A673 (cell line): ENCODE measurements around the gene SCYL2. TPM values are rescaled to one million over a fixed set of nuclear protein-coding genes. Genes with fewer than 3 reads are reported as not detected.
A peak's percentile ranks its signal among the peaks of the same experiment; 100 is the strongest.

ENCODE experiments used
- BruUV-seq: library from RNA; stranded (reverse); fragments of 400-500 nt; replicated peaks from 2 replicates; lab custom pipeline; 2021; lab: Mats Ljungman, UMichigan
- CTCF ChIA-PET: fragments of 300-600 bp; sonication (Branson Sonifier 250); formaldehyde crosslinking; loops from one replicate; lab custom pipeline; 2022; ENCODE audit warnings: antibody characterized with exemption; lab: Charles Lee
- POLR2A ChIA-PET: fragments of 300-600 bp; sonication (Branson Sonifier 250); formaldehyde crosslinking; loops from one replicate; lab custom pipeline; 2022; ENCODE audit warnings: antibody characterized with exemption; ENCODE audit not compliant: low non-redundant PET; lab: Charles Lee
- DNase-seq: peaks from one replicate; pipeline ENCODE4 v3.0.0-alpha.2; 2015; ENCODE audit warnings: low spot score
- H3K27ac ChIP-seq: fragments of 200-600 bp; sonication (generic); 2 replicates; pipeline ENCODE4 v1.5.1; 2016; ENCODE audit warnings: mixed run types, low read depth, mild to moderate bottlenecking, mixed read lengths, antibody characterized with exemption, low read length; ENCODE audit not compliant: poor library complexity, severe bottlenecking
- H3K27me3 ChIP-seq: fragments of 200-600 bp; sonication (generic); replicated peaks from 2 replicates; pipeline ENCODE4 v1.6.1; 2017; ENCODE audit warnings: mixed run types, low read depth, mild to moderate bottlenecking, mixed read lengths, antibody characterized with exemption, low read length; ENCODE audit not compliant: insufficient read depth, poor library complexity
- H3K36me3 ChIP-seq: fragments of 200-600 bp; sonication (generic); 2 replicates; pipeline ENCODE4 v1.6.1; 2016; ENCODE audit warnings: mixed run types, mild to moderate bottlenecking, mixed read lengths, antibody characterized with exemption, low read length; ENCODE audit not compliant: insufficient read depth, poor library complexity, severe bottlenecking
- H3K4me1 ChIP-seq: fragments of 200-600 bp; sonication (generic); 2 replicates; pipeline ENCODE4 v1.6.1; 2017; ENCODE audit warnings: mixed run types, mild to moderate bottlenecking, mixed read lengths, antibody characterized with exemption, low read length; ENCODE audit not compliant: insufficient read depth, poor library complexity, severe bottlenecking
- H3K4me3 ChIP-seq: fragments of 200-600 bp; sonication (generic); 2 replicates; pipeline ENCODE4 v1.5.1; 2016; ENCODE audit warnings: low read depth, mixed run types, mild to moderate bottlenecking, mixed read lengths, low read length; ENCODE audit not compliant: poor library complexity, severe bottlenecking
- H3K9me3 ChIP-seq: fragments of 200-600 bp; sonication (generic); 2 replicates; pipeline ENCODE4 v1.6.1; 2016; ENCODE audit warnings: mixed run types, low read depth, mild to moderate bottlenecking, mixed read lengths, antibody characterized with exemption, low read length; ENCODE audit not compliant: poor library complexity, severe bottlenecking
- EZH2 ChIP-seq: fragments of 200-600 bp; sonication (generic); IDR thresholded peaks from 2 replicates; pipeline ENCODE4 v1.6.1; 2017; ENCODE audit warnings: borderline replicate concordance, low read depth, mild to moderate bottlenecking, mixed read lengths, antibody characterized with exemption, low read length; ENCODE audit not compliant: poor library complexity, severe bottlenecking
- intact Hi-C: fragments of 100-400 bp; cut with micrococcal nuclease; formaldehyde crosslinking; loops from one replicate; pipeline ENCODE4 v1.10.0; 2022; ENCODE audit not compliant: unreplicated experiment
- total RNA-seq: library from RNA; stranded (reverse); gene quantifications from 2 replicates; pipeline ENCODE4 v1.2.3, GENCODE V29; 2021
- TF ChIP-seq, protein P1 (sequence below): fragments of 300-800, 200-600 bp; sonication (generic); conservative IDR thresholded peaks from 2 replicates; pipeline ENCODE4 v1.5.1; 2017; ENCODE audit warnings: low read depth, mild to moderate bottlenecking, antibody characterized with exemption, low read length, moderate library complexity, mixed read lengths

SCYL2 gene
- total RNA-seq, 1 experiment from 2014 or later, result 61.3 TPM

GRCh38 chr12:100359248-100359647 lies 92.3 kb downstream of the SCYL2 start:
- no peak overlapping the region for H3K27ac ChIP-seq
- no peak for DNase-seq
- intact Hi-C loops, result no loop called here
- H3K27me3 ChIP-seq, result no peaks in the 10 kb centered on the region
- H3K4me3 ChIP-seq, result no peak overlapping the region
- ChIA-PET CTCF (no interaction called here), POLR2A (interaction anchor here (0.7 kb wide), 1 partner anchor 106 kb away, joined by 3 read pairs; no protein-coding TSS in a partner anchor)
- H3K9me3 ChIP-seq, result no peaks in the 10 kb centered on the region
- no peaks in the 10 kb centered on the region for H3K4me1 ChIP-seq
- H3K36me3 ChIP-seq, result no peaks in the 10 kb centered on the region
- BruUV-seq, result no TSS peak
- TF ChIP-seq, protein P1, sequence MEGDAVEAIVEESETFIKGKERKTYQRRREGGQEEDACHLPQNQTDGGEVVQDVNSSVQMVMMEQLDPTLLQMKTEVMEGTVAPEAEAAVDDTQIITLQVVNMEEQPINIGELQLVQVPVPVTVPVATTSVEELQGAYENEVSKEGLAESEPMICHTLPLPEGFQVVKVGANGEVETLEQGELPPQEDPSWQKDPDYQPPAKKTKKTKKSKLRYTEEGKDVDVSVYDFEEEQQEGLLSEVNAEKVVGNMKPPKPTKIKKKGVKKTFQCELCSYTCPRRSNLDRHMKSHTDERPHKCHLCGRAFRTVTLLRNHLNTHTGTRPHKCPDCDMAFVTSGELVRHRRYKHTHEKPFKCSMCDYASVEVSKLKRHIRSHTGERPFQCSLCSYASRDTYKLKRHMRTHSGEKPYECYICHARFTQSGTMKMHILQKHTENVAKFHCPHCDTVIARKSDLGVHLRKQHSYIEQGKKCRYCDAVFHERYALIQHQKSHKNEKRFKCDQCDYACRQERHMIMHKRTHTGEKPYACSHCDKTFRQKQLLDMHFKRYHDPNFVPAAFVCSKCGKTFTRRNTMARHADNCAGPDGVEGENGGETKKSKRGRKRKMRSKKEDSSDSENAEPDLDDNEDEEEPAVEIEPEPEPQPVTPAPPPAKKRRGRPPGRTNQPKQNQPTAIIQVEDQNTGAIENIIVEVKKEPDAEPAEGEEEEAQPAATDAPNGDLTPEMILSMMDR, result no peak
- TF ChIP-seq EZH2, result no peak

GRCh38 chr12:100359822-100360221 lies 92.8 kb downstream of the SCYL2 start:
- intact Hi-C loops, result no loop called here
- no peak overlapping the region for H3K27ac ChIP-seq
- H3K4me1 ChIP-seq, result no peaks in the 10 kb centered on the region
- no TSS peak for BruUV-seq
- CTCF ChIA-PET, result no interaction called here
- POLR2A ChIA-PET, result interaction anchor here (0.6 to 0.7 kb wide), 2 partner anchors 106 to 394 kb away, joined by 3 to 4 read pairs; no protein-coding TSS in a partner anchor
- no peaks in the 10 kb centered on the region for H3K27me3 ChIP-seq
- H3K9me3 ChIP-seq, result no peaks in the 10 kb centered on the region
- peak; percentile 33 for DNase-seq
- no peak overlapping the region for H3K4me3 ChIP-seq
- H3K36me3 ChIP-seq, result no peaks in the 10 kb centered on the region
- TF ChIP-seq EZH2, result no peak
- TF ChIP-seq, protein P1, result no peak

- H3K4me1 ChIP-seq, result no peaks in the 10 kb centered on the region
- H3K27ac ChIP-seq, result no peak overlapping the region
- no peak for TF ChIP-seq EZH2
- TF ChIP-seq, protein P1, result no peak
- DNase-seq, result no peak
- H3K4me3 ChIP-seq, result no peak overlapping the region
- POLR2A ChIA-PET, result no interaction called here
- H3K9me3 ChIP-seq, result no peaks in the 10 kb centered on the region
- no TSS peak for BruUV-seq
- H3K27me3 ChIP-seq, result no peaks in the 10 kb centered on the region
- intact Hi-C loops, result no loop called here
- CTCF ChIA-PET, result no interaction called here
- H3K36me3 ChIP-seq, result no peaks in the 10 kb centered on the region
Observed at GRCh38 chr12:100360450-100360849, 93.5 kb downstream of the SCYL2 start.
